PFSK-1 (cell line): ENCODE data around the gene C5orf22.

Experiments
- FOXP2 ChIP-seq: optimal IDR thresholded peaks from 2 replicates; pipeline ENCODE3; 2011; ENCODE audit warnings: borderline replicate concordance, control low read depth, inconsistent platforms; ENCODE audit not compliant: insufficient read depth; ENCODE audit errors: extremely low read length, extremely low read depth
- POLR2AphosphoS5 ChIP-seq: IDR thresholded peaks from 2 replicates; pipeline ENCODE4 v1.6.1; 2012; ENCODE audit warnings: low read depth, mild to moderate bottlenecking, control low read depth, low read length, moderate library complexity
- REST ChIP-seq, 2 experiments: IDR thresholded peaks; 2 replicates each; pipeline versions ENCODE4 v1.6.1 to v1.8.0; 2011 to 2012; ENCODE audit warnings: low read depth in 2 of 2, low read length in 2 of 2, control low read depth in 1 of 2, inconsistent platforms in 1 of 2, mild to moderate bottlenecking in 1 of 2, moderate library complexity in 1 of 2; ENCODE audit not compliant: insufficient read depth in 1 of 2
- SIN3A ChIP-seq: IDR thresholded peaks from 2 replicates; pipeline ENCODE4 v1.6.1; 2012; ENCODE audit warnings: mild to moderate bottlenecking, low read length, moderate library complexity, borderline replicate concordance; ENCODE audit not compliant: insufficient read depth
- TAF1 ChIP-seq: IDR thresholded peaks from 2 replicates; pipeline ENCODE4 v1.6.1; 2012; ENCODE audit warnings: low read length, control low read depth, borderline replicate concordance; ENCODE audit not compliant: insufficient read depth

C5orf22 gene

GRCh38 chr5:31530541-31531265 lies 1.4 kb upstream of the C5orf22 start:
- TF ChIP-seq TAF1 (no peak), POLR2AphosphoS5 (no peak), REST (IDR thresholded peaks at IDR 0.05; ENCODE audit: insufficient read depth in 1 of 2, low read depth in 2 of 2, low read length in 2 of 2) (no peak), SIN3A (no peak), FOXP2 (no peak)

- TF ChIP-seq POLR2AphosphoS5 (no peak), REST (IDR thresholded peaks at IDR 0.05; ENCODE audit: insufficient read depth in 1 of 2, low read depth in 2 of 2, low read length in 2 of 2) (no peak), FOXP2 (no peak), TAF1 (no peak), SIN3A (no peak)
These were observed 586 bp upstream of the C5orf22 start for GRCh38 chr5:31531543-31531887.

- TF ChIP-seq SIN3A (no peak), FOXP2 (no peak), TAF1 (no peak), REST (IDR thresholded peaks at IDR 0.05; ENCODE audit: insufficient read depth in 1 of 2, low read depth in 2 of 2, low read length in 2 of 2) (no peak), POLR2AphosphoS5 (no peak)
These were observed 2.5 kb downstream of the C5orf22 start for GRCh38 chr5:31534527-31535046.

- TF ChIP-seq TAF1 (no peak), POLR2AphosphoS5 (no peak), REST (IDR thresholded peaks at IDR 0.05; ENCODE audit: insufficient read depth in 1 of 2, low read depth in 2 of 2, low read length in 2 of 2) (no peak), FOXP2 (no peak), SIN3A (no peak)
These were observed 4.8 kb downstream of the C5orf22 start for GRCh38 chr5:31536873-31537272.

- no peak for TF ChIP-seq SIN3A
- TF ChIP-seq FOXP2, result no peak
- no peak for TF ChIP-seq POLR2AphosphoS5
- no peak for TF ChIP-seq TAF1
- TF ChIP-seq REST (IDR thresholded peaks at IDR 0.05; ENCODE audit: insufficient read depth in 1 of 2, low read depth in 2 of 2, low read length in 2 of 2), result no peak
These were observed 5.2 kb downstream of the C5orf22 start for GRCh38 chr5:31537349-31537748.
